Parathyroid adenoma (tissue), 2 donors: ENCODE results near the gene FCER1G.
"Not testable (repeated sequence)": the region's sequence is repeated elsewhere in the genome, so short reads cannot be mapped to it uniquely, and the experiment has no call there.

Experiments
- H2AFZ ChIP-seq: fragments of 300-600 bp; sonication (generic); one replicate; pipeline ENCODE4 v1.7.0; 2017; ENCODE audit warnings: antibody characterized with exemption, mild to moderate bottlenecking
- H3K27ac ChIP-seq: fragments of 300-600 bp; sonication (generic); one replicate; pipeline ENCODE4 v1.7.0; 2017
- H3K27me3 ChIP-seq: fragments of 300-600 bp; sonication (generic); one replicate; pipeline ENCODE4 v1.7.0; 2017; ENCODE audit warnings: low read length; ENCODE audit not compliant: control insufficient read depth, insufficient read depth
- H3K36me3 ChIP-seq: fragments of 300-600 bp; sonication (generic); one replicate; pipeline ENCODE4 v1.7.0; 2017; ENCODE audit warnings: low read length; ENCODE audit not compliant: control insufficient read depth, insufficient read depth
- H3K4me1 ChIP-seq: fragments of 300-600 bp; sonication (generic); one replicate; pipeline ENCODE4 v1.7.0; 2017; ENCODE audit warnings: control low read depth
- H3K4me2 ChIP-seq: fragments of 300-600 bp; sonication (generic); one replicate; pipeline ENCODE4 v1.7.0; 2017; ENCODE audit warnings: low read length
- H3K4me3 ChIP-seq: fragments of 300-600 bp; sonication (generic); one replicate; pipeline ENCODE4 v1.7.0; 2017; ENCODE audit warnings: low read depth, low read length
- H3K79me2 ChIP-seq: fragments of 300-600 bp; sonication (generic); one replicate; pipeline ENCODE4 v1.7.0; 2017; ENCODE audit warnings: control low read depth
- H3K9ac ChIP-seq: fragments of 300-600 bp; sonication (generic); one replicate; pipeline ENCODE4 v1.7.0; 2017; ENCODE audit warnings: mild to moderate bottlenecking
- H3K9me3 ChIP-seq: fragments of 300-600 bp; sonication (generic); one replicate; pipeline ENCODE4 v1.7.0; 2017; ENCODE audit warnings: low read length; ENCODE audit not compliant: control insufficient read depth
- TF ChIP-seq, protein P1 (sequence below): fragments of 300-600 bp; sonication (generic); IDR thresholded peaks from one replicate; pipeline ENCODE4 v1.7.0; 2017; ENCODE audit warnings: antibody characterized with exemption, mild to moderate bottlenecking
- donor health status: primary hyperparathyroidism.

The FCER1G gene

GRCh38 chr1:161250829-161251228 lies 35.7 kb downstream of the FCER1G start:
- Histone ChIP-seq H3K27me3 (no peaks in the 10 kb centered on the region), H3K79me2 (no peaks in the 10 kb centered on the region), H3K9me3 (no peaks in the 10 kb centered on the region), H3K36me3 (no peaks in the 10 kb centered on the region), H3K9ac (no peak overlapping the region), H2AFZ (no peak overlapping the region), H3K4me3 (no peak overlapping the region), H3K4me2 (no peak overlapping the region), H3K27ac (no peak overlapping the region), H3K4me1 (no peaks in the 10 kb centered on the region)
- TF ChIP-seq, protein P1, sequence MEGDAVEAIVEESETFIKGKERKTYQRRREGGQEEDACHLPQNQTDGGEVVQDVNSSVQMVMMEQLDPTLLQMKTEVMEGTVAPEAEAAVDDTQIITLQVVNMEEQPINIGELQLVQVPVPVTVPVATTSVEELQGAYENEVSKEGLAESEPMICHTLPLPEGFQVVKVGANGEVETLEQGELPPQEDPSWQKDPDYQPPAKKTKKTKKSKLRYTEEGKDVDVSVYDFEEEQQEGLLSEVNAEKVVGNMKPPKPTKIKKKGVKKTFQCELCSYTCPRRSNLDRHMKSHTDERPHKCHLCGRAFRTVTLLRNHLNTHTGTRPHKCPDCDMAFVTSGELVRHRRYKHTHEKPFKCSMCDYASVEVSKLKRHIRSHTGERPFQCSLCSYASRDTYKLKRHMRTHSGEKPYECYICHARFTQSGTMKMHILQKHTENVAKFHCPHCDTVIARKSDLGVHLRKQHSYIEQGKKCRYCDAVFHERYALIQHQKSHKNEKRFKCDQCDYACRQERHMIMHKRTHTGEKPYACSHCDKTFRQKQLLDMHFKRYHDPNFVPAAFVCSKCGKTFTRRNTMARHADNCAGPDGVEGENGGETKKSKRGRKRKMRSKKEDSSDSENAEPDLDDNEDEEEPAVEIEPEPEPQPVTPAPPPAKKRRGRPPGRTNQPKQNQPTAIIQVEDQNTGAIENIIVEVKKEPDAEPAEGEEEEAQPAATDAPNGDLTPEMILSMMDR, result no peak

DNA sequence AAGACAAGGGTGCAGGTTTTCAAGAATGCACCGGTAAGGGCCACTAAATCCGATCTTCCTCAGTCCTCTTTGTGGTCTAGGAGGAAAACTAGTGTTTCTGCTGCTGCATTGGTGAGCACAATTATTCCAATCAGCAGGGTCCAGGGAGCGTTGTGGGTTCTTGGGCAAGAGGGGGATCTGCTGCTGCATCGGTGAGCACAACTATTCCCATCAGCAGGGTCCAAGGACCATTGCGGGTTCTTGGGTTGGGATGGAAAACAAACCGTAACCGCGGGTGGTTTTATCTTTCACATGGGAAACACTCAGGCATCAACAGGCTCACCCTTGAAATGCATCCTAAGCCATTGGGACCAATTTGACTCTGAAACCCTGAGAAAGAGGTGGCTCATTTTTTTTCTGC lies 36.5 kb downstream of the FCER1G start:
- no peaks in the 10 kb centered on the region for H3K4me1 ChIP-seq
- H3K9me3 ChIP-seq, result no peaks in the 10 kb centered on the region
- no peak overlapping the region for H2AFZ ChIP-seq
- H3K4me3 ChIP-seq, result no peak overlapping the region
- H3K27me3 ChIP-seq, result no peaks in the 10 kb centered on the region
- TF ChIP-seq, protein P1, result no peak
- no peak overlapping the region for H3K4me2 ChIP-seq
- H3K9ac ChIP-seq, result no peak overlapping the region
- H3K27ac ChIP-seq, result no peak overlapping the region
- H3K36me3 ChIP-seq, result no peaks in the 10 kb centered on the region
- no peaks in the 10 kb centered on the region for H3K79me2 ChIP-seq

GRCh38 chr1:161255302-161255701 lies 40.2 kb downstream of the FCER1G start:
- H3K36me3 ChIP-seq, H3K4me1 ChIP-seq, H3K27me3 ChIP-seq, H3K27ac ChIP-seq, H3K4me3 ChIP-seq, H3K4me2 ChIP-seq, H3K9me3 ChIP-seq, H3K9ac ChIP-seq, H2AFZ ChIP-seq, H3K79me2 ChIP-seq: not testable (repeated sequence)

- H3K4me2 ChIP-seq, H2AFZ ChIP-seq, H3K4me3 ChIP-seq, H3K4me1 ChIP-seq, H3K36me3 ChIP-seq, H3K27me3 ChIP-seq, H3K27ac ChIP-seq, H3K9ac ChIP-seq, H3K9me3 ChIP-seq, H3K79me2 ChIP-seq: not testable (repeated sequence)
Measured at GRCh38 chr1:161255955-161256520, 40.9 kb downstream of the FCER1G start.

GRCh38 chr1:161257109-161257508 lies 42.0 kb downstream of the FCER1G start:
- not testable (repeated sequence) for H3K4me3 ChIP-seq, H3K79me2 ChIP-seq, H2AFZ ChIP-seq, H3K9me3 ChIP-seq, H3K4me1 ChIP-seq, H3K9ac ChIP-seq, H3K27me3 ChIP-seq, H3K27ac ChIP-seq, H3K4me2 ChIP-seq, H3K36me3 ChIP-seq

DNA sequence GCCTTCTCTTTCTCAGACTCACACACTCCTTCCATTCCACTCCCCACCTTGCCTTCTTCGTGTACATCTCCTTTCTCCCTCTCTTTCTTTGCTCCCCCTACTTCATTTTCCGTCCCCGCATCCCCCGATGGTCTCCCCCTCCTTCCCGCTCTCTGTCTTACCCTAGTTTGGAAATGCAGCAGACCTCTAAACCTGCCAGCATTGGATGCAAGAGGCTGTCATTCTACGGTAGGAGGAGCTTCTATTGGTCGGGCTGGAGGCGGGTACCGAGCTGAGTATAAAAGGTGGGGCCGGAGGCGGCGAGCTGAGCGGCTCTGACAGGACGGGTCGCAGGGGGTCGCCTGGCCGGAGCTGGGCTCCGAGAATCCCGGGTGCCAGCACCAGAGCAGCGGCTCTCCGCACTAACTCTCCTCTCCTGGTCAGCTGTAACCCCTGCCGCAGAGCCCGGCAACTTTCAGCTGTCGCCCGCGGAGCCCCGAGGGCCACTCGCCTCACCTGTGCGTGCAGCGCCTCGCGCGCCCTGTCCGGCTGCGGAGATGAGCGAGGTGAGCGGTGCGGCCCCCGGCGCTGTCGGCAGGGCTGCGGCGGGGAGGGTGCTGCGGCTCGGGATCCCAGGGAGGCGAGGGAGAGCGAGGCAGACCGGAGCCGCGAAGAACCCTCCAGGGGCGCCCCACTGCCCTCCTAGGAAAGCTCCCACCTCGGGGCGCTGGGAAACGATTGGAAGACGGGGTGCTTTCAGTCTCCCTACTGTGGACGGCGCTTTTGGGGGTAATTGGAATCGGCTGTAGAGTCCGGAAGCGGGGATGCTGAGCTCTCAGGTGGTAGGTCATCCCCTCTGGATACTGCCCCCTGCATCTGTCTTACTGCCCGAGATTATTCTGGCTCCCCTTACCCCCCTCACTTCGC lies 43.6 kb downstream of the FCER1G start, which contains the start of gene PCP4L1:
PCP4L1 (plus strand) TSS at position 307 of the 906 bp plus-strand sequence; CDS start at position 537, 230 bp downstream.
- H3K27me3 ChIP-seq, result no peaks in the 10 kb centered on the region
- TF ChIP-seq, protein P1, result no peak
- H3K9ac ChIP-seq, result no peak within 1 kb of the TSS
- H3K79me2 ChIP-seq, result no peaks in the 10 kb centered on the region
- peak within 1 kb of the TSS; percentile 82 for H3K4me2 ChIP-seq
- no peaks in the 10 kb centered on the region for H3K36me3 ChIP-seq
- no peak within 1 kb of the TSS for H3K27ac ChIP-seq
- no peaks in the 10 kb centered on the region for H3K9me3 ChIP-seq
- H2AFZ ChIP-seq, result peak within 1 kb of the TSS; percentile 71
- H3K4me1 ChIP-seq, result peaks cover 4% of the 10 kb centered on the region
- H3K4me3 ChIP-seq, result peak within 1 kb of the TSS; percentile 49
